Measurements from ENCODE around the gene CFAP119.

CFAP119 gene

GRCh38 chr16:30737794-30738648 lies 23.8 kb downstream of the CFAP119 start:
- no peak for DNase-seq

GRCh38 chr16:30736995-30737793 lies 24.7 kb downstream of the CFAP119 start:
- DNase-seq, result no peak

GRCh38 chr16:30731411-30731810 lies 30.5 kb downstream of the CFAP119 start:
- no peak for DNase-seq

GRCh38 chr16:30728899-30729672 lies 32.8 kb downstream of the CFAP119 start:
- DNase-seq, result no peak

- DNase-seq, result no peak
Observed at GRCh38 chr16:30728321-30728720, 33.5 kb downstream of the CFAP119 start.

GRCh38 chr16:30725418-30725792 lies 36.5 kb downstream of the CFAP119 start:
- no peak for DNase-seq

- no peak for DNase-seq
Observed at GRCh38 chr16:30724641-30725417, 37.0 kb downstream of the CFAP119 start.

- DNase-seq, result no peak
Observed at GRCh38 chr16:30723725-30724355, 38.0 kb downstream of the CFAP119 start.

GRCh38 chr16:30722916-30723315 lies 38.9 kb downstream of the CFAP119 start:
- no peak for DNase-seq

GRCh38 chr16:30722443-30722842 lies 39.4 kb downstream of the CFAP119 start:
- DNase-seq, result no peak

GRCh38 chr16:30721606-30722005 lies 40.3 kb downstream of the CFAP119 start:
- DNase-seq, result no peak

- no peak for DNase-seq
Observed at GRCh38 chr16:30721167-30721566, 40.7 kb downstream of the CFAP119 start.

- no peak for DNase-seq
Observed at GRCh38 chr16:30720694-30721093, 41.2 kb downstream of the CFAP119 start.

GRCh38 chr16:30720086-30720485 lies 41.8 kb downstream of the CFAP119 start:
- DNase-seq, result no peak

GRCh38 chr16:30715750-30716445 lies 46.0 kb downstream of the CFAP119 start:
- DNase-seq, result no peak

GRCh38 chr16:30711712-30712111 lies 50.1 kb downstream of the CFAP119 start:
- no peak for DNase-seq

GRCh38 chr16:30710971-30711370 lies 50.9 kb downstream of the CFAP119 start:
- no peak for DNase-seq

Data from activated CD4-positive, CD25-positive, alpha-beta regulatory T cell treated with anti-CD3 and anti-CD28 coated beads, Interleukin-2, amount 50 U/mL, for 72 hours (primary cell).